Measurements from ENCODE around the gene PRRT4. TPM values are rescaled to one million over a fixed set of nuclear protein-coding genes. Genes with fewer than 3 reads are reported as not detected.

PRRT4 gene
- total RNA-seq, 1 donor from 2014 or later, result 0.54 TPM

DNA sequence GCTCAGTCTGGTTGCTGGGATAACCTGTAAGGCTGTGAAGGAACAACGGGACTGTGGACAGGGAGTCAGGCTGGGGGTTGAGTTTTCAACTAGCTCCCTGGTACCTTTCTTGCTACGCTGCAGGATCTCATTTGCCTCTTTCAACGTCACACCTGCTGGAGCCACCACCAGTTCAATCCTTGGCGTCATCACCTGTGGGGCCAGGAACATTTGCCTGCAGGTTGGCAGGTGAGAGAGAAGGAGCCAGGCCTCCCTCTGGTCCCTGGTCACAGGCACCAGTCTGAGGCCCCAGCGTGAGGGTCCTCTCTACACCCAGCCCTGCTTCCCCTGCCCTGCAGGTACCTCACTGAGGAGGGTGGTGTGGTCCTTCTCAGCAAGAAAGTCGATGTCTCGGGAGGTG lies 38.5 kb upstream of the PRRT4 start:
- no peak overlapping the region for H3K4me3 Mint-ChIP-seq (ENCODE audit: unreplicated experiment)
- no peaks in the 10 kb centered on the region for H3K27me3 Mint-ChIP-seq (ENCODE audit: unreplicated experiment)
- TF ChIP-seq, protein P1, sequence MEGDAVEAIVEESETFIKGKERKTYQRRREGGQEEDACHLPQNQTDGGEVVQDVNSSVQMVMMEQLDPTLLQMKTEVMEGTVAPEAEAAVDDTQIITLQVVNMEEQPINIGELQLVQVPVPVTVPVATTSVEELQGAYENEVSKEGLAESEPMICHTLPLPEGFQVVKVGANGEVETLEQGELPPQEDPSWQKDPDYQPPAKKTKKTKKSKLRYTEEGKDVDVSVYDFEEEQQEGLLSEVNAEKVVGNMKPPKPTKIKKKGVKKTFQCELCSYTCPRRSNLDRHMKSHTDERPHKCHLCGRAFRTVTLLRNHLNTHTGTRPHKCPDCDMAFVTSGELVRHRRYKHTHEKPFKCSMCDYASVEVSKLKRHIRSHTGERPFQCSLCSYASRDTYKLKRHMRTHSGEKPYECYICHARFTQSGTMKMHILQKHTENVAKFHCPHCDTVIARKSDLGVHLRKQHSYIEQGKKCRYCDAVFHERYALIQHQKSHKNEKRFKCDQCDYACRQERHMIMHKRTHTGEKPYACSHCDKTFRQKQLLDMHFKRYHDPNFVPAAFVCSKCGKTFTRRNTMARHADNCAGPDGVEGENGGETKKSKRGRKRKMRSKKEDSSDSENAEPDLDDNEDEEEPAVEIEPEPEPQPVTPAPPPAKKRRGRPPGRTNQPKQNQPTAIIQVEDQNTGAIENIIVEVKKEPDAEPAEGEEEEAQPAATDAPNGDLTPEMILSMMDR (IDR thresholded peaks at IDR 0.05), result no peak
- H3K4me1 Mint-ChIP-seq (ENCODE audit: unreplicated experiment), result peaks cover 13% of the 10 kb centered on the region
- H3K9me3 Mint-ChIP-seq (ENCODE audit: unreplicated experiment), result no peaks in the 10 kb centered on the region
- no peak overlapping the region for H3K27ac Mint-ChIP-seq (ENCODE audit: unreplicated experiment)
- no peak for DNase-seq (ENCODE audit: extremely low spot score, unreplicated experiment)
- peaks cover 25% of the 10 kb centered on the region for H3K36me3 Mint-ChIP-seq (ENCODE audit: unreplicated experiment)

DNA sequence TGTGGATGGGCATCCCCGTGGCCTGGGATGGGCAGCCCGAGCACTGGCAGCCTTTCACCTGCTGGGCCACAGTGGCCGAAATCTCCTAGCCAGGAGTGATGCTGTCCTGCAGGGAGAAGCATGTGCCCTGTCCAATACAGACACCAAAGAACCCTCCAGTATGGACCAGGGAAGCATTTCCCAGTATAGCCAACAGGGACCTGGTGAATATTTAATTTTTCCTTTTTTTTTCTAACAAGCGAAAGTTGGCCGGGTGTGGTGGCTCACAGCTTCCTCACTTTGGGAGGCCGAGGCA lies 37.3 kb upstream of the PRRT4 start:
- Mint-ChIP-seq H3K27ac (ENCODE audit: unreplicated experiment) (no peak overlapping the region), H3K9me3 (ENCODE audit: unreplicated experiment) (no peaks in the 10 kb centered on the region), H3K27me3 (ENCODE audit: unreplicated experiment) (no peaks in the 10 kb centered on the region), H3K4me3 (ENCODE audit: unreplicated experiment) (no peak overlapping the region), H3K4me1 (ENCODE audit: unreplicated experiment) (peaks cover 1% of the 10 kb centered on the region), H3K36me3 (ENCODE audit: unreplicated experiment) (peaks cover 25% of the 10 kb centered on the region)
- TF ChIP-seq, protein P1 (IDR thresholded peaks at IDR 0.05), result peak; percentile 3
- DNase-seq (ENCODE audit: extremely low spot score, unreplicated experiment), result no peak

DNA sequence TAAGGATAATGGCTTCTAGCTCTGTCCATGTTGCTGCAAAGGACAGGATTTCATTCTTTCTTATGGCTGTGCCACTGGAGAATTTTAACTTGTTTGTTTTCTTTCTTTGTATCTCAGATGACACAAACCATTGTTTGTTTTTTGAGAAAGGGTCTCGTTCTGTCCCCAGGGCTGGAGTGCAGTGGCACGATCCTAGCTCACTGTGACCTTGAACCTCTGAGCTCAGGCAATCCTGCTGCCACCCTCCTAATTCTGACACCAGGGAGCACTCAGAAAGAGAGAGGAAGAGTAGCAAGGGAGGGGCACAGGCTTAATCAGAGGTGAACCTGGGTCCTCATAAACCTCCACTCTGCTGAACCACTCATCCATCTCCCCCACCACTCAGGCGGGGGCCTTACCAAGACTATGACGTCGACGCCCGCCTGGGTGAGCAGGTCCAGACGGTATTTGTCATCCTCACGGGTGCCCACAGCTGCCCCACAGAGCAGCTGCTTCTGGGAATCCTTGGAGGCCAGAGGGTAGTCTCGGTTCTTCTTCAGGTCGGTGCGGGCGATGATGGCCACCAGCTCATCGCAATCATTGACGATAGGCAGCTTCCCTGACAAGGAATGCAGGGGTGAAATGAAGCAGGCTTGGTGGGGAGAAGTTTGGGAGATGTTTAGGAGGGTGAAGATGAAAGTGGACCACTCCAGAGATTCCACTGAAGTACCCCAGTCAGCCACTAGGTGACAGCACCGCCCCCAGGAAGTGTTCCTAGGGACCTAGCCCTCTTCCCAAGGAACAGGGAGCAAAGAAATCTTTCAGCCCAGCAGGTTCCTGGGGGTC lies 36.7 kb upstream of the PRRT4 start:
- H3K4me3 Mint-ChIP-seq (ENCODE audit: unreplicated experiment), result no peak overlapping the region
- no peaks in the 10 kb centered on the region for H3K4me1 Mint-ChIP-seq (ENCODE audit: unreplicated experiment)
- peaks cover 25% of the 10 kb centered on the region for H3K36me3 Mint-ChIP-seq (ENCODE audit: unreplicated experiment)
- no peak overlapping the region for H3K27ac Mint-ChIP-seq (ENCODE audit: unreplicated experiment)
- no peaks in the 10 kb centered on the region for H3K27me3 Mint-ChIP-seq (ENCODE audit: unreplicated experiment)
- no peak for DNase-seq (ENCODE audit: extremely low spot score, unreplicated experiment)
- H3K9me3 Mint-ChIP-seq (ENCODE audit: unreplicated experiment), result no peaks in the 10 kb centered on the region
- TF ChIP-seq, protein P1 (IDR thresholded peaks at IDR 0.05), result peak; percentile 84

DNA sequence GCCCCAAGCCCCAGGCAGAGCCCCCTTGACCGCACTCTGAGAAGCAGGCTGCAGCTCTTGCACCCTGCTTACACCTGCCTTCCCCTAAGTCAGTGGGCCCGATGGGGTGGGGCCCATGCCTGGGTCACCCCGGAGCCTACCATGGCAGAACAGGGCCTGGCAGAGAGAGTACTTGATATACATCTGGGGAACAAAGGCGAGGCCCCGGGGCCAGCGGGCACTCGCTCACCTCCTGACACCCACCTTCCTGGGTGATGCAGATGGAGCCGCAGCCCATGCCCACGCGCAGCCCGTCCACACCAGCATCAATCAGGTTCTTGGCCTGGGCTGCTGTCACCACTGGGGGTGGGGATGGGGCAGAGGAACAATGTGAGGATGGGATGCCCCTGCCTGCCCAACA lies 34.9 kb upstream of the PRRT4 start:
- Mint-ChIP-seq H3K27ac (ENCODE audit: unreplicated experiment) (no peak overlapping the region), H3K4me3 (ENCODE audit: unreplicated experiment) (no peak overlapping the region), H3K9me3 (ENCODE audit: unreplicated experiment) (no peaks in the 10 kb centered on the region), H3K27me3 (ENCODE audit: unreplicated experiment) (no peaks in the 10 kb centered on the region), H3K36me3 (ENCODE audit: unreplicated experiment) (peaks cover 23% of the 10 kb centered on the region), H3K4me1 (ENCODE audit: unreplicated experiment) (no peaks in the 10 kb centered on the region)
- DNase-seq (ENCODE audit: extremely low spot score, unreplicated experiment), result no peak
- TF ChIP-seq, protein P1 (IDR thresholded peaks at IDR 0.05), result no peak

DNA sequence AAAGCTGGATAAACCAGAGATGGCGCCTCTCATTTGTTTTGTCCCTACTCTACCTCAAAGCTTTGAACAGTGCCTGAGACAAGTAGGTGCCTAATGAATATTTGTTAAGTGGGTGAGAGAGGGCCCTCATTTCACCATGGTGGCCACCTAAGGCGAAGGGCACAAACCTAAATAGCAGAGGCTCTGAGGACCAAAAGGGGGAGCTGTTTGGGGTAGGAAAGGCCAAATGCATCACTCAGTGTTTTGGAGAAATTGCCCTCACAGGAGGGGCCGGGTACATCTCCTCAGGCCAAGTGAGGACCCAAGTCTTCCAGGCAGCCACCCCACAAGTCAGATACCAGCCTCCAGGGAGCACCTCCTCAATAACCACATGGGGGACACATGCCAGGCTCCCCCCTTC lies 34.3 kb upstream of the PRRT4 start:
- no peaks in the 10 kb centered on the region for H3K4me1 Mint-ChIP-seq (ENCODE audit: unreplicated experiment)
- H3K9me3 Mint-ChIP-seq (ENCODE audit: unreplicated experiment), result no peaks in the 10 kb centered on the region
- no peaks in the 10 kb centered on the region for H3K27me3 Mint-ChIP-seq (ENCODE audit: unreplicated experiment)
- no peak overlapping the region for H3K27ac Mint-ChIP-seq (ENCODE audit: unreplicated experiment)
- no peak for DNase-seq (ENCODE audit: extremely low spot score, unreplicated experiment)
- H3K36me3 Mint-ChIP-seq (ENCODE audit: unreplicated experiment), result peaks cover 23% of the 10 kb centered on the region
- H3K4me3 Mint-ChIP-seq (ENCODE audit: unreplicated experiment), result no peak overlapping the region
- TF ChIP-seq, protein P1 (IDR thresholded peaks at IDR 0.05), result no peak
